Peyer's patch (tissue), 4 donors: ENCODE results near the gene NFAT5.

ENCODE experiments used
- POLR2A ChIP-seq, 2 donors: fragments of 450-650 bp; IDR thresholded peaks; one replicate each; pipeline ENCODE4 v1.5.1; 2017; ENCODE audit warnings: antibody characterized with exemption in 2 of 2, mild to moderate bottlenecking in 2 of 2, moderate library complexity in 2 of 2
- TF ChIP-seq, protein P1 (sequence below), 6 experiments: fragments of 450-650 bp in 4 of 6; fragments of 200-600 bp in 2 of 6; sonication (generic) in 1 of 6; IDR thresholded peaks; one replicate each; pipeline ENCODE4 v1.5.1; 2017 to 2019; ENCODE audit warnings: antibody characterized with exemption in 6 of 6, mild to moderate bottlenecking in 3 of 6, moderate library complexity in 1 of 6

DNA sequence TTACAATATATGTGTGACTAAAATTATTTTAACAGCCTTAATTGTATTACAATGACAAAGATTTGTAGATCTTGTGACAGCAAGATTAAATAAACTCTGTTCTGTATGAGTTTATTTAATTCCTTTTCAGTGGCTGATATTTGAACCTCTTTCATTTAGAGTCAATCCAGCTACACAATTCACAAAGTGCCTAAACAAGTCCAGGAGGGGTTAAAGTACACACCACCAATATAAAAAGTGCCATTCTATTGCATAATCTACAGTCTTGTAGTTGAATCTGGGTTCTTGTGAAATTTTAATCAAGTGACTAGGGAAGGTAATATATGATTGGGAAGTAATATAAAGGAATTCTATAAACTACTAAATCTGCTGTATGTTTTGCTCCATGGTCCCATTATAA is 3.9 kb upstream of the NFAT5 start:
- TF ChIP-seq, protein P1, sequence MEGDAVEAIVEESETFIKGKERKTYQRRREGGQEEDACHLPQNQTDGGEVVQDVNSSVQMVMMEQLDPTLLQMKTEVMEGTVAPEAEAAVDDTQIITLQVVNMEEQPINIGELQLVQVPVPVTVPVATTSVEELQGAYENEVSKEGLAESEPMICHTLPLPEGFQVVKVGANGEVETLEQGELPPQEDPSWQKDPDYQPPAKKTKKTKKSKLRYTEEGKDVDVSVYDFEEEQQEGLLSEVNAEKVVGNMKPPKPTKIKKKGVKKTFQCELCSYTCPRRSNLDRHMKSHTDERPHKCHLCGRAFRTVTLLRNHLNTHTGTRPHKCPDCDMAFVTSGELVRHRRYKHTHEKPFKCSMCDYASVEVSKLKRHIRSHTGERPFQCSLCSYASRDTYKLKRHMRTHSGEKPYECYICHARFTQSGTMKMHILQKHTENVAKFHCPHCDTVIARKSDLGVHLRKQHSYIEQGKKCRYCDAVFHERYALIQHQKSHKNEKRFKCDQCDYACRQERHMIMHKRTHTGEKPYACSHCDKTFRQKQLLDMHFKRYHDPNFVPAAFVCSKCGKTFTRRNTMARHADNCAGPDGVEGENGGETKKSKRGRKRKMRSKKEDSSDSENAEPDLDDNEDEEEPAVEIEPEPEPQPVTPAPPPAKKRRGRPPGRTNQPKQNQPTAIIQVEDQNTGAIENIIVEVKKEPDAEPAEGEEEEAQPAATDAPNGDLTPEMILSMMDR (IDR thresholded peaks at IDR 0.05), result no peak
- no peak for TF ChIP-seq POLR2A (IDR thresholded peaks at IDR 0.05)
